Keratinocyte (primary cell): Measurements from ENCODE around the gene ZNF716. TPM values are rescaled to one million over a fixed set of nuclear protein-coding genes. Genes with fewer than 3 reads are reported as not detected.
"Not testable (repeated sequence)": the region's sequence is repeated elsewhere in the genome, so short reads cannot be mapped to it uniquely, and the experiment has no call there.

Source experiments
- DNase-seq: peaks from one replicate; pipeline ENCODE4 v3.0.0-alpha.2; 2011; ENCODE audit warnings: low read depth, missing footprints, low spot score
- FAIRE-seq: peaks from 2 replicates; lab custom pipeline; 2011; peaks lifted over from hg19 to GRCh38; lab: Jason Lieb, UNC
- H2AFZ ChIP-seq: 2 replicates; pipeline ENCODE4 v1.6.0; 2012; ENCODE audit warnings: low read length, control low read depth, inconsistent platforms; ENCODE audit not compliant: control insufficient read depth
- H3K27ac ChIP-seq: 2 replicates; pipeline ENCODE4 v1.5.1; 2011; ENCODE audit warnings: low read length; ENCODE audit not compliant: control insufficient read depth, insufficient read depth
- H3K27me3 ChIP-seq: 3 replicates; pipeline ENCODE4 v1.6.0; 2011; ENCODE audit warnings: low read length; ENCODE audit not compliant: control insufficient read depth, insufficient read depth; ENCODE audit errors: extremely low read depth
- H3K36me3 ChIP-seq, 2 experiments: 2 replicates in 1 of 2; 3 replicates in 1 of 2; pipeline ENCODE4 v1.5.1; 2011; ENCODE audit warnings: low read length in 2 of 2, mild to moderate bottlenecking in 1 of 2; ENCODE audit not compliant: control insufficient read depth in 2 of 2, insufficient read depth in 2 of 2; ENCODE audit errors: extremely low read depth in 1 of 2
- H3K4me1 ChIP-seq: 3 replicates; pipeline ENCODE4 v1.5.1; 2011; ENCODE audit warnings: low read length; ENCODE audit not compliant: control insufficient read depth, insufficient read depth; ENCODE audit errors: extremely low read depth
- H3K4me2 ChIP-seq: 3 replicates; pipeline ENCODE4 v1.6.0; 2011; ENCODE audit warnings: low read depth, low read length; ENCODE audit not compliant: control insufficient read depth, insufficient read depth; ENCODE audit errors: extremely low read depth
- H3K4me3 ChIP-seq, 3 experiments: fragments of 200-600 bp in 1 of 3; sonication (generic) in 1 of 3; 2 replicates in 2 of 3; 3 replicates in 1 of 3; pipeline ENCODE4 v1.5.1; 2011 to 2016; ENCODE audit warnings: low read length in 3 of 3, mild to moderate bottlenecking in 3 of 3, control low read depth in 2 of 3, inconsistent platforms in 1 of 3, low read depth in 1 of 3, mixed read lengths in 1 of 3, mixed run types in 1 of 3, moderate library complexity in 1 of 3; ENCODE audit not compliant: control insufficient read depth in 2 of 3, insufficient read depth in 2 of 3; ENCODE audit errors: extremely low read depth in 1 of 3
- H3K79me2 ChIP-seq: 2 replicates; pipeline ENCODE4 v1.6.0; 2012; ENCODE audit warnings: low read length; ENCODE audit not compliant: control insufficient read depth, insufficient read depth
- H3K9ac ChIP-seq: 3 replicates; pipeline ENCODE4 v1.6.0; 2011; ENCODE audit warnings: low read length; ENCODE audit not compliant: control insufficient read depth, insufficient read depth; ENCODE audit errors: extremely low read depth
- H3K9me1 ChIP-seq: 3 replicates; pipeline ENCODE4 v1.6.0; 2011; ENCODE audit warnings: low read length; ENCODE audit not compliant: control insufficient read depth, insufficient read depth; ENCODE audit errors: extremely low read depth
- H3K9me3 ChIP-seq: 2 replicates; pipeline ENCODE4 v1.5.1; 2012; ENCODE audit warnings: low read depth, low read length; ENCODE audit not compliant: control insufficient read depth
- H4K20me1 ChIP-seq: 3 replicates; pipeline ENCODE4 v1.6.0; 2011; ENCODE audit warnings: low read length; ENCODE audit not compliant: control insufficient read depth, insufficient read depth; ENCODE audit errors: extremely low read depth
- EZH2 ChIP-seq: IDR thresholded peaks from one replicate; pipeline ENCODE4 v1.6.1; 2012; ENCODE audit warnings: inconsistent platforms, mild to moderate bottlenecking, low read length, moderate library complexity
- dilution Hi-C: fragments of 300-500 bp; cut with MboI; formaldehyde crosslinking; loops from one replicate; pipeline ENCODE4 v1.7.0; 2020; ENCODE audit warnings: low sequenced_read_pairs; ENCODE audit not compliant: extremely low pct_ligation_motif_present
- polyA plus RNA-seq, 5 experiments: library from polyadenylated mRNA; depleted of rRNA in 3 of 5; stranded (reverse) in 3 of 5; stranded (forward) in 1 of 5; unstranded in 1 of 5; fragments of >200 nt; gene quantifications; 1 replicate in 1 of 5; 2 replicates in 3 of 5; 3 replicates in 1 of 5; pipeline versions ENCODE4 v1.2.1 to v1.2.3, GENCODE V29; 2011 to 2012; ENCODE audit warnings: missing spikeins in 2 of 5, low read depth in 1 of 5, low replicate concordance in 1 of 5
- TF ChIP-seq, protein P1 (sequence below), 3 experiments: IDR thresholded peaks in 1 of 3; conservative IDR thresholded peaks in 1 of 3; optimal IDR thresholded peaks in 1 of 3; 2 replicates in 2 of 3; 3 replicates in 1 of 3; pipeline versions ENCODE3 to v1.5.1; 2011; ENCODE audit warnings: low read length in 3 of 3, mild to moderate bottlenecking in 3 of 3, moderate library complexity in 2 of 3, control low read depth in 1 of 3, inconsistent platforms in 1 of 3; ENCODE audit not compliant: insufficient read depth in 2 of 3; ENCODE audit errors: extremely low read depth in 1 of 3

The ZNF716 gene
- polyA plus RNA-seq, 1 donor (not counting 4 experiments of a cell fraction or from before 2014, with no cell fraction given), result not detected

DNA sequence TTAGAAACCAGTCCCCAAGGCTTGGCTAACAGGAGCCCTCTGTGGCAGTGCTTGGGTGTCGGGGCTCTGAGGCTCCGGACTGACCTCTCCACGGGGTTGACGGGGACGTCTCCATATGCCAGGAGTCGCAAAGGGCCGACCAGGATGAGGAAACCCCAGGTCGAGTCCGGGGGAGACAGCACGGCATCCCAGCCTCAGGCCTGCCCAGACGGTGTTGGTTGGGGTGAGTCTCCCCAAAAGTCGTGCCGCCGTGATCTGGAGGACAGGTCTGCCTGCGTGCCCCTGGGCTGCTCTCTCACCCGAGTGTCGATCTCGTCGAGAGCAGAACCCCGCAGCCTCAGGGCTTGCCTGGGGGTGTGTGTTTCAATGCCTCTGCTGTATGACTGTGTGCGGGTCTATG is 35.0 kb downstream of the ZNF716 start:
- H3K27ac ChIP-seq, H3K36me3 ChIP-seq, FAIRE-seq, H3K79me2 ChIP-seq, H3K9me1 ChIP-seq, H3K9ac ChIP-seq, H3K27me3 ChIP-seq, H4K20me1 ChIP-seq, H3K4me3 ChIP-seq, H2AFZ ChIP-seq, H3K4me2 ChIP-seq, DNase-seq, dilution Hi-C loops, H3K4me1 ChIP-seq: not testable (repeated sequence)
- H3K9me3 ChIP-seq, result peaks cover 24% of the 10 kb centered on the region

- Histone ChIP-seq H3K79me2 (no peaks in the 10 kb centered on the region), H3K27me3 (no peaks in the 10 kb centered on the region), H3K9ac (no peak overlapping the region), H3K9me3 (peaks cover 35% of the 10 kb centered on the region), H3K4me1 (no peaks in the 10 kb centered on the region), H3K9me1 (no peaks in the 10 kb centered on the region), H4K20me1 (no peaks in the 10 kb centered on the region), H2AFZ (no peak overlapping the region), H3K4me2 (no peak overlapping the region), H3K36me3 (no peaks in the 10 kb centered on the region), H3K27ac (no peak overlapping the region), H3K4me3 (no peak overlapping the region)
- dilution Hi-C loops, result no loop called here
- DNase-seq, result no peak
- TF ChIP-seq EZH2, result no peak
- TF ChIP-seq, protein P1, sequence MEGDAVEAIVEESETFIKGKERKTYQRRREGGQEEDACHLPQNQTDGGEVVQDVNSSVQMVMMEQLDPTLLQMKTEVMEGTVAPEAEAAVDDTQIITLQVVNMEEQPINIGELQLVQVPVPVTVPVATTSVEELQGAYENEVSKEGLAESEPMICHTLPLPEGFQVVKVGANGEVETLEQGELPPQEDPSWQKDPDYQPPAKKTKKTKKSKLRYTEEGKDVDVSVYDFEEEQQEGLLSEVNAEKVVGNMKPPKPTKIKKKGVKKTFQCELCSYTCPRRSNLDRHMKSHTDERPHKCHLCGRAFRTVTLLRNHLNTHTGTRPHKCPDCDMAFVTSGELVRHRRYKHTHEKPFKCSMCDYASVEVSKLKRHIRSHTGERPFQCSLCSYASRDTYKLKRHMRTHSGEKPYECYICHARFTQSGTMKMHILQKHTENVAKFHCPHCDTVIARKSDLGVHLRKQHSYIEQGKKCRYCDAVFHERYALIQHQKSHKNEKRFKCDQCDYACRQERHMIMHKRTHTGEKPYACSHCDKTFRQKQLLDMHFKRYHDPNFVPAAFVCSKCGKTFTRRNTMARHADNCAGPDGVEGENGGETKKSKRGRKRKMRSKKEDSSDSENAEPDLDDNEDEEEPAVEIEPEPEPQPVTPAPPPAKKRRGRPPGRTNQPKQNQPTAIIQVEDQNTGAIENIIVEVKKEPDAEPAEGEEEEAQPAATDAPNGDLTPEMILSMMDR (optimal IDR thresholded peaks at IDR 0.05 in 1 of 3, IDR thresholded peaks at IDR 0.05 in 1 of 3, conservative IDR thresholded peaks at IDR 0.05 in 1 of 3; ENCODE audit: extremely low read depth in 1 of 3, insufficient read depth in 2 of 3, low read length in 3 of 3), result no peak
- no peak for FAIRE-seq
Observed at GRCh38 chr7:57487957-57488356, 38.0 kb downstream of the ZNF716 start.

GRCh38 chr7:57495111-57495510 is 45.1 kb downstream of the ZNF716 start:
- H3K9me3 ChIP-seq, result peaks cover 23% of the 10 kb centered on the region
- H3K27me3 ChIP-seq, dilution Hi-C loops, DNase-seq, H3K4me1 ChIP-seq, H3K9ac ChIP-seq, H3K36me3 ChIP-seq, H3K9me1 ChIP-seq, H2AFZ ChIP-seq, H4K20me1 ChIP-seq, H3K4me2 ChIP-seq, H3K79me2 ChIP-seq, H3K27ac ChIP-seq, FAIRE-seq, H3K4me3 ChIP-seq: not testable (repeated sequence)
